ENCODE measurements around the gene KCNIP4. TPM values are rescaled to one million over a fixed set of nuclear protein-coding genes. Genes with fewer than 3 reads are reported as not detected.

KCNIP4 gene
- total and polyA plus RNA-seq, 9 of the 15 experiments (the other 6 are each of a cell fraction or from before 2014, with no cell fraction given) = 0.25 to 0.41 TPM; not detected in 7

DNA sequence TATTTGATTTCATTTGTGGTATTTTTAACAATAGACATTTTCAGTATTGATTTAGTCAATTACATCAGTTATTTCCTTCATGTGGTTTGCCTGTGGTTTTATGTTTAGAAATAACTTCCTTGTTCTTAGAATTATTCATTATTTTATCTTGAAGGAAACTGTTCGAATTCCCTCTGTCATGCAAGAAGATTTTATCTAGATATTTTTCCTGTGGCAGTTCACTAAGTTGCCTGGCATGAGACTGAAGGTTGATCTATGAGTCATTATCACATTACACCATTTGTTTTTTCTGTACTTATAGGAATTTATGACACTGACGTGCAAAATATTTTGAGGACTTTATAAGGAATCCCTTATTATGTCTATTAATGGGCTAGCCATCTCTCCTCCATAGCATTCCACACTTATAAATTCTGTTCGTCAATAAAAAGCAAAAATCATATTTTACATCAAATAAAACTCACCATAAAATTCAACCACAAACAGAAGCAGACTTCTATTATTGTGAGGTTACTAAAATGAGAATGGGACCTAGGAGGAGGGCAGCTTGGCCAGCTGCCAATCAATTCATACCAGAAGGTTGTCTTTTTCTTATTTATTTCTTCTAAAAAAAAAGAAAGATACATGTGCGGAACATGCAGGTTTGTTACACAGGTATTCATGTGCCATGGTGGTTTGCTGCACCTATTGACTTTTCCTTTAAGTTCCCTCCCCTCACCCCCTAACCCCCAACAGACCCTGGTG, 179.0 kb downstream of the KCNIP4 start:
- WGBS (ENCODE audit: insufficient coverage, low coverage, missing lambda C conversion rate) = 2% methylated on average over 3 of the region's 4 CpGs
- no peak for ATAC-seq
- no peak for TF ChIP-seq NCOA6 (IDR thresholded peaks at IDR 0.05)
- TF ChIP-seq MAZ (CRISPR knock-in tag; conservative IDR thresholded peaks at IDR 0.05 in 1 of 2, IDR thresholded peaks at IDR 0.05 in 1 of 2) = no peak
- TF ChIP-seq, protein P1, sequence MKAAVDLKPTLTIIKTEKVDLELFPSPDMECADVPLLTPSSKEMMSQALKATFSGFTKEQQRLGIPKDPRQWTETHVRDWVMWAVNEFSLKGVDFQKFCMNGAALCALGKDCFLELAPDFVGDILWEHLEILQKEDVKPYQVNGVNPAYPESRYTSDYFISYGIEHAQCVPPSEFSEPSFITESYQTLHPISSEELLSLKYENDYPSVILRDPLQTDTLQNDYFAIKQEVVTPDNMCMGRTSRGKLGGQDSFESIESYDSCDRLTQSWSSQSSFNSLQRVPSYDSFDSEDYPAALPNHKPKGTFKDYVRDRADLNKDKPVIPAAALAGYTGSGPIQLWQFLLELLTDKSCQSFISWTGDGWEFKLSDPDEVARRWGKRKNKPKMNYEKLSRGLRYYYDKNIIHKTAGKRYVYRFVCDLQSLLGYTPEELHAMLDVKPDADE (conservative IDR thresholded peaks at IDR 0.05; ENCODE audit: control insufficient read depth, low read depth, low read length) = no peak
- TF ChIP-seq PRPF4 (IDR thresholded peaks at IDR 0.05; ENCODE audit: insufficient read depth, low read depth, low read length, poor library complexity, severe bottlenecking) = no peak
- TF ChIP-seq HDAC8 (tag; IDR thresholded peaks at IDR 0.05) = no peak
- no peak for TF ChIP-seq PURB (CRISPR knock-in tag; IDR thresholded peaks at IDR 0.05; ENCODE audit: low read depth)
- TF ChIP-seq, protein P2, sequence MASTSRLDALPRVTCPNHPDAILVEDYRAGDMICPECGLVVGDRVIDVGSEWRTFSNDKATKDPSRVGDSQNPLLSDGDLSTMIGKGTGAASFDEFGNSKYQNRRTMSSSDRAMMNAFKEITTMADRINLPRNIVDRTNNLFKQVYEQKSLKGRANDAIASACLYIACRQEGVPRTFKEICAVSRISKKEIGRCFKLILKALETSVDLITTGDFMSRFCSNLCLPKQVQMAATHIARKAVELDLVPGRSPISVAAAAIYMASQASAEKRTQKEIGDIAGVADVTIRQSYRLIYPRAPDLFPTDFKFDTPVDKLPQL (IDR thresholded peaks at IDR 0.05; ENCODE audit: extremely low read depth, insufficient read length) = no peak
- TF ChIP-seq SOX6 (IDR thresholded peaks at IDR 0.05) = no peak
- no peak for TF ChIP-seq SIX5 (IDR thresholded peaks at IDR 0.05; ENCODE audit: borderline replicate concordance in 1 of 2, insufficient read depth in 1 of 2, low read depth in 1 of 2, low read length in 2 of 2)
- TF ChIP-seq, protein P3, sequence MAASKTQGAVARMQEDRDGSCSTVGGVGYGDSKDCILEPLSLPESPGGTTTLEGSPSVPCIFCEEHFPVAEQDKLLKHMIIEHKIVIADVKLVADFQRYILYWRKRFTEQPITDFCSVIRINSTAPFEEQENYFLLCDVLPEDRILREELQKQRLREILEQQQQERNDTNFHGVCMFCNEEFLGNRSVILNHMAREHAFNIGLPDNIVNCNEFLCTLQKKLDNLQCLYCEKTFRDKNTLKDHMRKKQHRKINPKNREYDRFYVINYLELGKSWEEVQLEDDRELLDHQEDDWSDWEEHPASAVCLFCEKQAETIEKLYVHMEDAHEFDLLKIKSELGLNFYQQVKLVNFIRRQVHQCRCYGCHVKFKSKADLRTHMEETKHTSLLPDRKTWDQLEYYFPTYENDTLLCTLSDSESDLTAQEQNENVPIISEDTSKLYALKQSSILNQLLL (CRISPR knock-in tag; IDR thresholded peaks at IDR 0.05; ENCODE audit: borderline replicate concordance) = no peak
- TF ChIP-seq MCM2 (IDR thresholded peaks at IDR 0.05; ENCODE audit: low read depth) = no peak
- no peak for TF ChIP-seq TGIF2 (CRISPR knock-in tag; IDR thresholded peaks at IDR 0.05)
- no peak for TF ChIP-seq ZFPM2 (CRISPR knock-in tag; IDR thresholded peaks at IDR 0.05)
- TF ChIP-seq ARHGAP35 (IDR thresholded peaks at IDR 0.05; ENCODE audit: partially characterized antibody) = no peak
- no peak for TF ChIP-seq GABPB2 (CRISPR knock-in tag; conservative IDR thresholded peaks at IDR 0.05)
- TF ChIP-seq, protein P4, sequence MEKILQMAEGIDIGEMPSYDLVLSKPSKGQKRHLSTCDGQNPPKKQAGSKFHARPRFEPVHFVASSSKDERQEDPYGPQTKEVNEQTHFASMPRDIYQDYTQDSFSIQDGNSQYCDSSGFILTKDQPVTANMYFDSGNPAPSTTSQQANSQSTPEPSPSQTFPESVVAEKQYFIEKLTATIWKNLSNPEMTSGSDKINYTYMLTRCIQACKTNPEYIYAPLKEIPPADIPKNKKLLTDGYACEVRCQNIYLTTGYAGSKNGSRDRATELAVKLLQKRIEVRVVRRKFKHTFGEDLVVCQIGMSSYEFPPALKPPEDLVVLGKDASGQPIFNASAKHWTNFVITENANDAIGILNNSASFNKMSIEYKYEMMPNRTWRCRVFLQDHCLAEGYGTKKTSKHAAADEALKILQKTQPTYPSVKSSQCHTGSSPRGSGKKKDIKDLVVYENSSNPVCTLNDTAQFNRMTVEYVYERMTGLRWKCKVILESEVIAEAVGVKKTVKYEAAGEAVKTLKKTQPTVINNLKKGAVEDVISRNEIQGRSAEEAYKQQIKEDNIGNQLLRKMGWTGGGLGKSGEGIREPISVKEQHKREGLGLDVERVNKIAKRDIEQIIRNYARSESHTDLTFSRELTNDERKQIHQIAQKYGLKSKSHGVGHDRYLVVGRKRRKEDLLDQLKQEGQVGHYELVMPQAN (IDR thresholded peaks at IDR 0.05; ENCODE audit: borderline replicate concordance) = no peak
- no peak for TF ChIP-seq SRSF3 (IDR thresholded peaks at IDR 0.05; ENCODE audit: insufficient read depth, low read length)

More for the DNA sequence above, 179.0 kb downstream of the KCNIP4 start:
- Histone ChIP-seq H3K79me2 (ENCODE audit: control insufficient read depth, insufficient read depth, low read length) (no peaks in the 10 kb centered on the region), H3K4me2 (ENCODE audit: insufficient read depth, low read length) (no peak overlapping the region), H3K4me1 (replicated peaks in 1 of 2; ENCODE audit: control insufficient read depth in 2 of 2, insufficient read depth in 2 of 2, low read length in 2 of 2) (no peaks in the 10 kb centered on the region), H3K36me3 (ENCODE audit: control insufficient read depth, insufficient read depth, low read length) (no peaks in the 10 kb centered on the region), H3K9ac (ENCODE audit: insufficient read depth in 1 of 2, low read depth in 2 of 2, low read length in 2 of 2) (no peak overlapping the region), H3K9me3 (replicated peaks; ENCODE audit: control insufficient read depth, insufficient read depth, low read depth, low read length) (no peaks in the 10 kb centered on the region), H3K27ac (ENCODE audit: extremely low read depth, low read depth, low read length) (no peak overlapping the region), H2AFZ (ENCODE audit: low read depth, low read length) (no peak overlapping the region), H3K9me1 (ENCODE audit: control insufficient read depth, insufficient read depth, low read length) (no peaks in the 10 kb centered on the region), H4K20me1 (replicated peaks; ENCODE audit: control insufficient read depth, insufficient read depth, low read length) (no peaks in the 10 kb centered on the region), H3K4me3 (no peak overlapping the region), H3K27me3 (ENCODE audit: control insufficient read depth in 2 of 2, insufficient read depth in 2 of 2, low read length in 2 of 2) (no peaks in the 10 kb centered on the region)
- BruUV-seq (replicated peaks) = no TSS peak
- DNase-seq (ENCODE audit: extremely low read depth in 1 of 4, low spot score in 3 of 4) (no peak), FAIRE-seq (no peak)
- ChIA-PET POLR2A (no interaction called here), CTCF (ENCODE audit: low intra/inter-chr PET ratio) (no interaction called here)
- intact Hi-C loops (cut with micrococcal nuclease) = loop anchor here (2.0 to 10.0 kb wide), 2 partner anchors 257 to 1475 kb away; no protein-coding TSS in a partner anchor
- in situ Hi-C loops (cut with MboI) = loop anchor here (5.0 to 25.0 kb wide), 2 partner anchors 997 to 1357 kb away; no protein-coding TSS in a partner anchor
